GM21515 (cell line): Measurements from ENCODE around the gene CIROP.

Source experiments
- ATAC-seq: cut with Tn5 transposase; IDR thresholded peaks from one replicate; pipeline ENCODE4 v1.9.1; 2021; ENCODE audit not compliant: unreplicated experiment

The CIROP gene

GRCh38 chr14:23094666-23095195 is 10.1 kb downstream of the CIROP start, which contains the start of gene ACIN1:
Gene ACIN1, minus strand, starts transcription at chr14:23095136. Its CDS starts 24 bp downstream, at chr14:23095112.
- peak; percentile 42 for ATAC-seq

GRCh38 chr14:23093991-23094665 is 10.7 kb downstream of the CIROP start:
- ATAC-seq = no peak

- no peak for ATAC-seq
These were observed 11.3 kb downstream of the CIROP start for GRCh38 chr14:23093526-23093925.

- ATAC-seq = no peak
These were observed 11.7 kb downstream of the CIROP start for GRCh38 chr14:23093104-23093503.

GRCh38 chr14:23091294-23092225 is 13.2 kb downstream of the CIROP start:
- no peak for ATAC-seq

GRCh38 chr14:23090254-23090636 is 14.5 kb downstream of the CIROP start:
- no peak for ATAC-seq

- ATAC-seq = no peak
These were observed 15.1 kb downstream of the CIROP start for GRCh38 chr14:23089498-23090253.

- no peak for ATAC-seq
These were observed 18.2 kb downstream of the CIROP start for GRCh38 chr14:23086565-23086964.

GRCh38 chr14:23085458-23085857 is 19.3 kb downstream of the CIROP start:
- no peak for ATAC-seq

- no peak for ATAC-seq
These were observed 24.3 kb downstream of the CIROP start for GRCh38 chr14:23080474-23080873.

- ATAC-seq = no peak
These were observed 25.1 kb downstream of the CIROP start for GRCh38 chr14:23079716-23080115.

GRCh38 chr14:23078692-23079116 is 26.1 kb downstream of the CIROP start:
- ATAC-seq = no peak

GRCh38 chr14:23077962-23078361 is 26.8 kb downstream of the CIROP start:
- no peak for ATAC-seq

- ATAC-seq = no peak
These were observed 27.9 kb downstream of the CIROP start for GRCh38 chr14:23076785-23077408.

- no peak for ATAC-seq
These were observed 29.9 kb downstream of the CIROP start for GRCh38 chr14:23074906-23075305.

- ATAC-seq = no peak
These were observed 32.8 kb downstream of the CIROP start for GRCh38 chr14:23071921-23072539.

GRCh38 chr14:23071244-23071920 is 33.4 kb downstream of the CIROP start:
- ATAC-seq = peak; percentile 87

GRCh38 chr14:23070262-23071129 is 34.3 kb downstream of the CIROP start:
- no peak for ATAC-seq

GRCh38 chr14:23069413-23069806 is 35.4 kb downstream of the CIROP start:
- ATAC-seq = no peak
